ENCODE results near the gene CTIF.

Gene CTIF

DNA sequence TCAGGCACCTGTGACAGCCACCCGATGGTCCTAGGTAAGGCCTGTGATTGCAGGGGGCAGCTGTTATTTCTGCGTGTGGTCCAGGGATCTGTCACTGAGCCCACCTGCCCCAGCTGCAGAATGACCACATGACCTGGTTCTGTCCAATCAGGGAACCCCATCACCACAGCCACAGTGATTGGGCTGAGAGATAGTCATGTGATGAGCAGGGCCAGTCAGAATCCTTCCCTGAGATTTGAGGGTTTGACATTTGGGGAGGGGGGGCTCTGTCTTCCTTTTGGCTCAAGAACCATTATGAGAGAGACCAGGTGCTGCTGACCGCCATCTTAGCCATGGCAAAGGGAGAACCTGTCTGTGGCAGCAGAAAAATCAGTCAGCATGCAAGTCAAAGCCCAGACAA, 264.7 kb downstream of the CTIF start:
- TF ChIP-seq, protein P1, sequence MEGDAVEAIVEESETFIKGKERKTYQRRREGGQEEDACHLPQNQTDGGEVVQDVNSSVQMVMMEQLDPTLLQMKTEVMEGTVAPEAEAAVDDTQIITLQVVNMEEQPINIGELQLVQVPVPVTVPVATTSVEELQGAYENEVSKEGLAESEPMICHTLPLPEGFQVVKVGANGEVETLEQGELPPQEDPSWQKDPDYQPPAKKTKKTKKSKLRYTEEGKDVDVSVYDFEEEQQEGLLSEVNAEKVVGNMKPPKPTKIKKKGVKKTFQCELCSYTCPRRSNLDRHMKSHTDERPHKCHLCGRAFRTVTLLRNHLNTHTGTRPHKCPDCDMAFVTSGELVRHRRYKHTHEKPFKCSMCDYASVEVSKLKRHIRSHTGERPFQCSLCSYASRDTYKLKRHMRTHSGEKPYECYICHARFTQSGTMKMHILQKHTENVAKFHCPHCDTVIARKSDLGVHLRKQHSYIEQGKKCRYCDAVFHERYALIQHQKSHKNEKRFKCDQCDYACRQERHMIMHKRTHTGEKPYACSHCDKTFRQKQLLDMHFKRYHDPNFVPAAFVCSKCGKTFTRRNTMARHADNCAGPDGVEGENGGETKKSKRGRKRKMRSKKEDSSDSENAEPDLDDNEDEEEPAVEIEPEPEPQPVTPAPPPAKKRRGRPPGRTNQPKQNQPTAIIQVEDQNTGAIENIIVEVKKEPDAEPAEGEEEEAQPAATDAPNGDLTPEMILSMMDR (IDR thresholded peaks at IDR 0.05), result no peak

DNA sequence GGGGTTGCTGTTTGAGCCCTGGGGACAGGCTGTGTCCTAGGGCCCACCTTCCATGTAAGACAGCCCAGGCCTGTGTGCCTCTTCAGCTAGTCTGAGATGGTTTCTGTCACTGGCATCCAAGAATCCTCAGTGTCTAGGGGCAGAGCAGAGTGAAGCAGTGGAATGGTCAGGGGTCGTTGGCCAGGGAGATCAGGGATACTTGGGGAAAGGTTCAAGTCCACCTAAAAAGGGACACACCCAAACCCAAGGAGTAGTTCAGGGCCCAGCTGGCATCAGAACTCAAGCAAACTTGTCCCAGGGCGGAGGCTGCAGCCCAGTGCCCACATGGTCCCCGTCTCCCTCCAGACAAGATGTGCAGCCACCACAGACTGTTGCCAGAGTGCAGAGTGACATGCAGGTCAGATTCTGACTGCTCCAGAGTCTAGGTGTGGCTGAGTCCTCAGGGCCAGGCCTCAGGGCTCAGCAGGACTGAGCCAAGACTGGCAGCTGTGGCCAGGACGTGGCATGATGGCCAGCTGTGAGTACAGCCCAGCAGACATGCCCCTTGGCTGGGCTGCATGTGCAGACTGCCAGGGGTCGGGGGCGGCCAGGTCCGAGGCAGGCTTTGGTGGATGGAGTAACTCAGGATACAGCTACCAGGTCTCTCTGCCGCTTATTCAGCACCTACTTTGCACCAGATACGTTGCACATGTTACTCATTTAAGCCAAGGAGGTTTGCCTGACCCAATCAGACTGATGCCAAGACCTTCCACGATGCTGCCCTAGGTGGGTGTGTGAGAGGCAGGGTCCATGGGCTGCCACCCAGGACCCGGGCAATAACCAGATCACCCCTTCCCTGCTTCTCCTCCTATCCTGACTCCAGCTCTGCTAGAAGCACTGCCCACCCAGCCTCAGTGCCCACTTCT, 265.4 kb downstream of the CTIF start:
- TF ChIP-seq, protein P1 (IDR thresholded peaks at IDR 0.05), result no peak

DNA sequence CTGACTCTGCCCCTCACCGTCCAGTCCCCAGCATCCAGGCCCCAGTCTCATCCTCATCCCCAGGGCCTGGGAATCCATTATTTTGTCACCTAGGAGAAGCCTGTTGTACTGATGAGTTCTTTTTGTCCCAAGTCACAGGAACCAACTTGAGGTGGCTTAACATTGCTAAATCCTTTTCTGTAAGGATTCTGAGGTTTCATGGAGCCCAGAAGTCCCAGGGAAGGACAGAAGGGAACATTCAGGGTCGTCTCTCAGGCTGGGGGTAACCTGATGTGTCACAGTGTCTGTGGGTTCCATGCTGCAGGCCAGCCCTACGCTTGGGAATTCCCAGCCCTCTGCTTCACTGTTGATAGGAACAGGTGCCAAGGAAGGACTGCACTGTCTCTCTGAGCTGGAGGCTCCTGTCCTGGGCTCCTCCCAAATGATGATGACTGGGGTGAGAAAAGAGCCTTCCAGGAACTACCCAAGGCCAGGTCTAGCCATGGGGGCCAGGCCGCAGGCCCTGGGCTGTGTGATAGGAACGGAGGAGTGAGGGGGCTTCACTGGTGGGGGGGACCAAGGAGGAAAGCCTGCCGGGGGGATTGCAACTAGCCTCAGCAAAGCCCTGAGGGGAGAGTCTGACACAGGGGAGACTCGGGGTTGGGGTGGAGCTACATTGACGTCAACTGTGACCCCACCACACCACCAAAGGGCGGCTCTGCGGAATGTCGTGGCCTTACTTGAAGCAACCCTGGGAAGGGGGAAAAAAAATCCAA, 266.2 kb downstream of the CTIF start:
- TF ChIP-seq, protein P1 (IDR thresholded peaks at IDR 0.05), result no peak

DNA sequence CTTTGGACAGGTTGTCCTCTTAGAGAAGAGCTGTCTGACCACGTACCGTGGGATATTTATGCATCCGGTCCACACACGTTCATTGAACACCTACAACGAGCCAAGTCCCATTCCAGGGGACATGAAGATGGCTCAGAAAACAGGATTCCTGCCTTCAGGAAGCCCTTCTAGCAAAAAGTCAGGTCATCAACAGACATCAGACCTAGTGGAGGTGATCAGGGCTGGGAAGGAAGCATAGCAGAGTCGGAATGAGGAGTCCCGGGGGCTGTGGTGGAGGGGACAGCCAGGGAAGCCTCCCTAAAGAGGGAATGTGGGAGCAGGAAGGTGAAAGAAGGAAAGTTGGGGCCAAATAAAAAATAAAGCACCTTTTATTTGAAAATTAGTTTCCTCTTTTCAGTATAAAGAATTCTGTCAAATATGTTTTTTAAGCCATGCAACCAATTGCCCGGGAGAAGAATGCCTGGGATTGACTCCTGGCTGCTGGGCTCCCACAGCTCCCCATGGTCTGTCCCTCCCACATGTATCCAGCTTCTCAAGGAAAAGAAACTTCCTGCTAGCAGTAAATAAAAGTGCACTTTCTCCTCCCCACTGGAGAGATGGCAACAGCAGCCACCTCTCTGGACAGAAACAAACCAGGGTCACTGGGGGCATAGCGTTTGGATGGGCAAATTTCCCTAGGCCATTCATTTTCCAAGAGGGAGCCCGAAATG, 267.1 kb downstream of the CTIF start:
- TF ChIP-seq, protein P1 (IDR thresholded peaks at IDR 0.05), result no peak

DNA sequence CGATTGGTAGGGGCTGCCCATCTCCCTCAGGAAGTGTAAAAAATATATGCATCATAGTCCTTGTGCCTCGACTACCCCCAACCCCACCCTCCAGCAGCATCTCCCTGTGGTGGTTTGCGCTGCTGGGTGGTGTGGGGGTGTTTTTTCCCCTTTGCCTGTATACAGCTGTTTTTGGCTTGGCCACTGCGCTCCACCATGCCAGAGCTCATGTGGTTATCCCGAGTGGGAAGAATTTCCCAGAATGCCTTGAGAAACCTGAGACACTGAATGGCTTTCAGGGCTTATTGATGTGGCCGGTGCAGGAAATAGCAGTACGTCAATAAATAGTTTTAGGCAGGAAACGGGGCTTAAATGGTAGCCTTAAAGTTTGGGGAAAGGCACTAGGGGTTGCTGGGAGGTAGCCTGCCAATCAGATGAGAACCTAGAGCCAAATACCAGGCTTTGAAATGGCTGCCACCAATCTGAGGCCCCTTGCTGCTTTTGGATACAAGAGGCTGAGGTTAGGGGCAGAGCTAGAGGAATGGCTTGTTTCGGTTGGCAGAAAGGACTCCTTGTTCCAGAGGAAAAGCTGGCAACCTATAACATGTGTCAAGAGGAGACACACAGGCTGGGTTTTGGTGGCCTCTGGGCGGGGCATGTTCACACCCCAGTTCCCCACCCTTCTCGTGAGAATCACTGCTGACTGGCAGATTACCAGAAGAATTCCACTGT, 267.9 kb downstream of the CTIF start:
- TF ChIP-seq, protein P1 (IDR thresholded peaks at IDR 0.05), result no peak

DNA sequence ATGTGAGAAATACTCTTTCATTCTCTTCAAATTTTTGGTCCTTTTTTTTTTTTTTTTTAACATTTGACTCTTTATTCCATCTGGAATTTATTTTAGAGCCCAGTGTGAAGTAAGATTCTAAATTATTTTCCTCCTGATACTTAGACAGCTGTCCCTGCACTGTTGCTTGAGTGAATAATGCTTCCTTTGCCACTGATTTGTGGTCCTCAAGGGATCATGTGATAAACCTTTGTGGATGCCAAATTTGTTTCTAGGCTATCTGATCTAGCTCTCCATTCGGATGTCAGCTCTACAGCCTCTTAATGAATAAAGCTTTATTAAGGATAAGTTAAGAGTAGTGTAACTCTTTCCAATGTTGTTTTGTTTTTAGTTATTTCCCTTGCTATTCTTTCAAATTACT, 269.6 kb downstream of the CTIF start:
- TF ChIP-seq, protein P1 (IDR thresholded peaks at IDR 0.05), result no peak

DNA sequence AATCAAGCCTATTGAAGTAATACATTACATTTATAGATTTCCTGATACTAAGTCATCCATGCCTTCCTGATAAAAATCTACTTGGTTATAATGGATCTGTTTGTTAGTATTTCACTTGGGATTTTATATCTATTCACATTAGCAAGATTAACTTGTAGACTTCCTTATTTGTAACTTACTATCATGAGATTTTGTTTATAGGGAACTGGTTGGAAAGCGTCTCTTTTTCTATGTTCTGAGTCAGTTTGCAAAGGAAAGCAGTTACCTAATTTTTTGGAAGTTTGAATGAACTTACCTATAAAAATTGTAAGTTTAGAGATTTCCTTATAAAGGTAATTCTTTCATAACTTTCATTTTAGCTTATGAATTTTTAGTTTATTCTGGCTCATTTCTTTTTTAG, 270.5 kb downstream of the CTIF start:
- TF ChIP-seq, protein P1 (IDR thresholded peaks at IDR 0.05), result no peak

Measured in LNCAP (cell line).